ENCODE results near the gene SLC6A1.

SLC6A1 gene

GRCh38 chr3:10994306-10994705 lies 1.8 kb downstream of the SLC6A1 start:
- no peak for ATAC-seq
- TF ChIP-seq CREB5 (CRISPR knock-in tag; IDR thresholded peaks at IDR 0.05; ENCODE audit: low read depth): no peak
- TF ChIP-seq ESRRG (CRISPR knock-in tag; IDR thresholded peaks at IDR 0.05): no peak
- no peak for TF ChIP-seq ZC3H10 (CRISPR knock-in tag; IDR thresholded peaks at IDR 0.05)
- no peak for TF ChIP-seq ARNTL (CRISPR knock-in tag; IDR thresholded peaks at IDR 0.05; ENCODE audit: borderline replicate concordance, low read depth)
- no peak for TF ChIP-seq RARB (CRISPR knock-in tag; IDR thresholded peaks at IDR 0.05)
- no peak for TF ChIP-seq POU6F1 (CRISPR knock-in tag; IDR thresholded peaks at IDR 0.05; ENCODE audit: borderline replicate concordance, low read depth)
- TF ChIP-seq ZNF8 (CRISPR knock-in tag; IDR thresholded peaks at IDR 0.05): no peak
- TF ChIP-seq BACH2 (CRISPR knock-in tag; IDR thresholded peaks at IDR 0.05; ENCODE audit: borderline replicate concordance): no peak
- no peak for TF ChIP-seq OSR1 (CRISPR knock-in tag; IDR thresholded peaks at IDR 0.05)
- no peak for TF ChIP-seq TSHZ2 (CRISPR knock-in tag; IDR thresholded peaks at IDR 0.05)
- no peak for TF ChIP-seq CSRNP3 (CRISPR knock-in tag; IDR thresholded peaks at IDR 0.05)

- no peak for TF ChIP-seq ZNF70 (CRISPR knock-in tag; IDR thresholded peaks at IDR 0.05)
- TF ChIP-seq TOX (CRISPR knock-in tag; IDR thresholded peaks at IDR 0.05; ENCODE audit: borderline replicate concordance): no peak
- no peak for TF ChIP-seq SNAI2 (CRISPR knock-in tag; IDR thresholded peaks at IDR 0.05)
- no peak for TF ChIP-seq ZNF8 (CRISPR knock-in tag; IDR thresholded peaks at IDR 0.05)
- no peak for TF ChIP-seq ZFP30 (CRISPR knock-in tag; IDR thresholded peaks at IDR 0.05)
- ATAC-seq: no peak
Observed at GRCh38 chr3:10995871-10996270, 3.3 kb downstream of the SLC6A1 start.

DNA sequence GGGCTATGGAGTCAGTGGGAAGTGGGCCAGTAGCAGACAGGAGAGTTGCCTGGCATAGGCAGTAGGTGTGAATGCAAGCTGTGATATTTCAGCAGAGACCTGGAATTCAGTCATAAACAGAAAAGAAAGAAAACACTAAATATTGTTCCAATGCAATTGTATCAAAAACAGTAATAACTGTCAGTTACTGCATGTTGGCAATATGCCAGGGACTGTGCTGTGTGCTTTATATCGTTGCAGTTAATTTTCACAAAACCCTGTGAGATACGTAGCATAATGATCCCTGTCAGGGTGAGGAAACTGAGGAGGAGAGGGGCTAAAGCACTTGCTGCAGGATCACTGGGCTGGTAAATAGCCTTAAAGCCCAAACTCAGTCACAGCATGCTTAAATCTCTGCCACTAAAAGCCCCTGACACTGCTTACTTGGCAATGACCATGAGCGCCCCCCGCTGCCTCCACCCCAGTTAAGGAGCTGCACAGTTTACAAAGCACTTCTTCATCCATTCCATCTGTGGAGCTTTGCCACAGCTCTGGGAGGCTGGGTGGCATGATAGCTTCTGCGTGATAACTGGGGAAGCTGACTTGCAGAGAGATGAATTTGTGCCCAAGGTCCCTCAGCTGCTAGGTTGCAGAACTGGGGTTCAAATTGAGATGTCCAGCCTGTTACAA lies 3.9 kb downstream of the SLC6A1 start:
- no peak for ATAC-seq

More for the DNA sequence above, 3.9 kb downstream of the SLC6A1 start:
- TF ChIP-seq ZFP30 (CRISPR knock-in tag; IDR thresholded peaks at IDR 0.05): no peak
- TF ChIP-seq POU6F1 (CRISPR knock-in tag; IDR thresholded peaks at IDR 0.05; ENCODE audit: borderline replicate concordance, low read depth): no peak
- no peak for TF ChIP-seq PATZ1 (CRISPR knock-in tag; IDR thresholded peaks at IDR 0.05; ENCODE audit: borderline replicate concordance)
- TF ChIP-seq CSRNP3 (CRISPR knock-in tag; IDR thresholded peaks at IDR 0.05): no peak
- no peak for TF ChIP-seq ZFP3 (CRISPR knock-in tag; IDR thresholded peaks at IDR 0.05)
- no peak for TF ChIP-seq PPARA (CRISPR knock-in tag; IDR thresholded peaks at IDR 0.05; ENCODE audit: borderline replicate concordance)
- no peak for TF ChIP-seq BACH2 (CRISPR knock-in tag; IDR thresholded peaks at IDR 0.05; ENCODE audit: borderline replicate concordance)
- TF ChIP-seq TCF4 (CRISPR knock-in tag; IDR thresholded peaks at IDR 0.05; ENCODE audit: borderline replicate concordance): no peak
- no peak for TF ChIP-seq ESRRG (CRISPR knock-in tag; IDR thresholded peaks at IDR 0.05)
- TF ChIP-seq SNAI2 (CRISPR knock-in tag; IDR thresholded peaks at IDR 0.05): no peak
- no peak for TF ChIP-seq ISL1 (CRISPR knock-in tag; IDR thresholded peaks at IDR 0.05)
- no peak for TF ChIP-seq TSHZ2 (CRISPR knock-in tag; IDR thresholded peaks at IDR 0.05)
- TF ChIP-seq ARNTL (CRISPR knock-in tag; IDR thresholded peaks at IDR 0.05; ENCODE audit: borderline replicate concordance, low read depth): no peak
- no peak for TF ChIP-seq GLIS3 (CRISPR knock-in tag; IDR thresholded peaks at IDR 0.05)
